ENCODE data around the gene ZNF536. TPM values are rescaled to one million over a fixed set of nuclear protein-coding genes. Genes with fewer than 3 reads are reported as not detected.

ZNF536 gene
- total and polyA plus RNA-seq, 2 donors (not counting 1 experiment from before 2014, with no cell fraction given), result not detected

DNA sequence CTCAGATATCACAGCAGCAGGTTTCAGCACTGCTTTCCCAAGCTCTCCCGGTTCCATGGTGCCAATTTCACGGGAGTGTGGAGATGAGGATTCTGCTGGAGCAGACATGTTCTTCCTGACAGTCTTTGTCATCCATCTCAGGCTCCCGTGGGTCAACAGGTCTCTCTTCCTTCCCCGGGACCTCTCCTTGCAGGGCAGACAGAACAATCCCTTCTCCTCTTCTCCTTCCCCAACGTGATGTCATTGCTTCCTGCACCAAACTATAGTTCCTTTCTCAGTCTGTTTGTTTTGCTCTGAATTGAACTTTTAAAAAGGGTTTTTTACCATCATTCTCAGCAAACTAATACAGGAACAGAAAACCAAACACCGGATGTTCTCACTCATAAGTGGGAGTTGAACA is 107.9 kb downstream of the ZNF536 start:
- peaks cover 0 to 27% (median 0%) of the 10 kb centered on the region in 3 donors for H3K9me3 ChIP-seq (ENCODE audit: control extremely low read depth in 1 of 3, control insufficient read depth in 2 of 3, insufficient read depth in 1 of 3, low read length in 2 of 3)
- H3K79me2 ChIP-seq (ENCODE audit: control insufficient read depth, insufficient read depth, low read length), result no peaks in the 10 kb centered on the region
- intact Hi-C loops (cut with micrococcal nuclease), result no loop called here
- H3K4me2 ChIP-seq (replicated peaks; ENCODE audit: low read depth, low read length, poor library complexity, severe bottlenecking), result no peak overlapping the region
- no peak for TF ChIP-seq CTCF (IDR thresholded peaks at IDR 0.05)
- no peak for TF ChIP-seq EZH2 (IDR thresholded peaks at IDR 0.05; ENCODE audit: borderline replicate concordance, insufficient read depth, low read depth, low read length, poor library complexity, severe bottlenecking)
- H3K27me3 Mint-ChIP-seq, result peaks cover 8% of the 10 kb centered on the region
- H3K4me1 Mint-ChIP-seq, result no peaks in the 10 kb centered on the region
- H3K4me1 ChIP-seq (ENCODE audit: control insufficient read depth in 2 of 2, insufficient read depth in 2 of 2, low read length in 2 of 2), result no peaks in the 10 kb centered on the region
- no peaks in the 10 kb centered on the region for H3K36me3 ChIP-seq (replicated peaks in 1 of 2; ENCODE audit: control extremely low read depth in 1 of 2, control insufficient read depth in 1 of 2, extremely low read depth in 1 of 2, insufficient read depth in 2 of 2, low read length in 1 of 2)
- DNase-seq (no peak), ATAC-seq (ENCODE audit: low read depth) (no peak)
- H3K9ac ChIP-seq (ENCODE audit: low read length), result no peak overlapping the region
- H3K4me3 Mint-ChIP-seq, result no peak overlapping the region
- H3K4me3 ChIP-seq (ENCODE audit: control extremely low read depth in 1 of 5, extremely low read depth in 1 of 5, insufficient read depth in 1 of 5, low read depth in 2 of 5, low read length in 4 of 5), result no peak overlapping the region
- peaks cover 10% of the 10 kb centered on the region for H3K9me3 Mint-ChIP-seq (ENCODE audit: insufficient read depth)
- WGBS (ENCODE audit: insufficient coverage), result 25% methylated on average over 3 of the region's 6 CpGs
- no peak overlapping the region for H2AFZ ChIP-seq (ENCODE audit: insufficient read depth, low read depth, low read length, poor library complexity, severe bottlenecking)
- POLR2A ChIA-PET, result no interaction called here
- H3K27ac Mint-ChIP-seq, result no peak overlapping the region
- H3K27me3 ChIP-seq (replicated peaks in 1 of 4; ENCODE audit: control extremely low read depth in 1 of 4, control insufficient read depth in 3 of 4, insufficient read depth in 4 of 4, low read length in 3 of 4), result no peaks in the 10 kb centered on the region
- H4K20me1 ChIP-seq (ENCODE audit: control insufficient read depth, insufficient read depth, low read length, poor library complexity, severe bottlenecking), result no peaks in the 10 kb centered on the region
- H3K27ac ChIP-seq (ENCODE audit: low read length in 2 of 2), result no peak overlapping the region
- CTCF ChIA-PET, result no interaction called here

DNA sequence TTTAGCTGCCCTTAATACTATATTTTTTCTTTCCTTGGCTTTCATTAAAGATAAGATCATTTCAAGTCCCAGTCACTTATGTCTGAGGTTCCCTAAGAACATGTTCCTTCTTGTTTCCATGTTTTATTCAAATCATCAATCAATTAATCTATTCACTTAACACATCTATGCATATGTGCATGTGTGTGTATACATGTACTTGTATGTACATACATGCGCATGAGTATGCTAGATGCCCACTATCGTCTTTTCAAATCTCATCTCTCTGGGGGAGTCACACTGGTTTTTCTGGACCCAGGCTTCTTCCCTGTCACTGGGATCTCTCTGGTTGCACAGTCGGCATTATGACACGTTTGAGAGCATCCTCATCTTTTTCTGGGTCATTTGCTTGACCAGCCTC is 108.9 kb downstream of the ZNF536 start:
- DNase-seq (no peak), ATAC-seq (ENCODE audit: low read depth) (no peak)
- H3K27me3 ChIP-seq (replicated peaks in 1 of 4; ENCODE audit: control extremely low read depth in 1 of 4, control insufficient read depth in 3 of 4, insufficient read depth in 4 of 4, low read length in 3 of 4), result no peaks in the 10 kb centered on the region
- CTCF ChIA-PET, result no interaction called here
- Mint-ChIP-seq H3K9me3 (ENCODE audit: insufficient read depth) (peaks cover 12% of the 10 kb centered on the region), H3K4me3 (no peak overlapping the region), H3K27me3 (peaks cover 8% of the 10 kb centered on the region), H3K27ac (no peak overlapping the region), H3K4me1 (no peaks in the 10 kb centered on the region)
- POLR2A ChIA-PET, result no interaction called here
- WGBS (ENCODE audit: insufficient coverage), result 87% methylated on average over 4 of the region's 4 CpGs
- no peak overlapping the region for H3K9ac ChIP-seq (ENCODE audit: low read length)
- TF ChIP-seq EZH2 (IDR thresholded peaks at IDR 0.05; ENCODE audit: borderline replicate concordance, insufficient read depth, low read depth, low read length, poor library complexity, severe bottlenecking) (no peak), CTCF (IDR thresholded peaks at IDR 0.05) (no peak)
- intact Hi-C loops (cut with micrococcal nuclease), result no loop called here
- peaks cover 0 to 21% (median 0%) of the 10 kb centered on the region in 3 donors for H3K9me3 ChIP-seq (ENCODE audit: control extremely low read depth in 1 of 3, control insufficient read depth in 2 of 3, insufficient read depth in 1 of 3, low read length in 2 of 3)
- no peaks in the 10 kb centered on the region for H4K20me1 ChIP-seq (ENCODE audit: control insufficient read depth, insufficient read depth, low read length, poor library complexity, severe bottlenecking)
- no peak overlapping the region for H3K4me3 ChIP-seq (ENCODE audit: control extremely low read depth in 1 of 5, extremely low read depth in 1 of 5, insufficient read depth in 1 of 5, low read depth in 2 of 5, low read length in 4 of 5)
- H3K36me3 ChIP-seq (replicated peaks in 1 of 2; ENCODE audit: control extremely low read depth in 1 of 2, control insufficient read depth in 1 of 2, extremely low read depth in 1 of 2, insufficient read depth in 2 of 2, low read length in 1 of 2), result no peaks in the 10 kb centered on the region
- H2AFZ ChIP-seq (ENCODE audit: insufficient read depth, low read depth, low read length, poor library complexity, severe bottlenecking), result no peak overlapping the region
- no peaks in the 10 kb centered on the region for H3K79me2 ChIP-seq (ENCODE audit: control insufficient read depth, insufficient read depth, low read length)
- no peak overlapping the region for H3K27ac ChIP-seq (ENCODE audit: low read length in 2 of 2)
- no peak overlapping the region for H3K4me2 ChIP-seq (replicated peaks; ENCODE audit: low read depth, low read length, poor library complexity, severe bottlenecking)
- no peaks in the 10 kb centered on the region for H3K4me1 ChIP-seq (ENCODE audit: control insufficient read depth in 2 of 2, insufficient read depth in 2 of 2, low read length in 2 of 2)

Measured in B cell (primary cell).